Activated CD8-positive, alpha-beta memory T cell treated with anti-CD3 and anti-CD28 coated beads for 24 hours (primary cell): Measurements from ENCODE around the gene MCUB.
"Not testable (repeated sequence)": the region's sequence is repeated elsewhere in the genome, so short reads cannot be mapped to it uniquely, and the experiment has no call there.

Experiments
- DNase-seq: peaks from one replicate; pipeline ENCODE4 v3.0.0-alpha.2; 2020

MCUB gene

GRCh38 chr4:109640644-109641043 lies 80.6 kb downstream of the MCUB start:
- DNase-seq = no peak

GRCh38 chr4:109645874-109646710 lies 86.0 kb downstream of the MCUB start:
- no peak for DNase-seq

DNA sequence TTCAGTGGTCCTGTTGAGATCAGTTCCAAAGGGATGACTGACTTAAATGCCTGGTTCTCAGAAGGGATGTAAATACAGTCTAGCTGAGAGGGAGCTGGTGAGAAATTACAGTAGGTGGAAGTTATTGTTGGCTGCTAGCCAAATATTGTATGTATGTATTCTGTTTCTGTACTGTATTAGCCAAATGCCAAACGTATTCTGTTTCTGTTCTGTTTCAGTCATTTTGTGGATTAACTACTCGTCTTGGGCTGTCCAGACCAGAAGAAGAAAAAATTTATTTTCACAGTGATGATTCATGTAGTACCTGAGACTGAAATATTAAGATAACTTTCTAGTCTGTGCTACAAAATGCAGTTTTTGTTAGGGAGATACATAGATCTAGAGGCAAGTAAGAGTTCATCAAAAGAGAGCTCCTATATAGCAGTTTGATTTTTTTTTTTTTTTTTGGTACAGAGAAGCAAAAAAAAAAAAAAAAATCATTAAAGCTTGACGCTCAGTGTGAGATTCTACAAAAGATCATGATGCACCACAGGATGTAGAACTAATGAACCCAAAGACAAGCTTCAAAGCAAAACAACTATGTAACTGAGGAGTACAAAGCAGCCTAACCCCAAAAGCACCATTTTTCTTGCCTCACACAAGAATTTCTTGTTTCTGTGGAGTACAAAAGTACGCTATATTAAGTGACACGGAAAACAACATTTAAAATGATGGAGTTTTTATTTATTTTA lies 88.4 kb downstream of the MCUB start:
- DNase-seq = no peak

DNA sequence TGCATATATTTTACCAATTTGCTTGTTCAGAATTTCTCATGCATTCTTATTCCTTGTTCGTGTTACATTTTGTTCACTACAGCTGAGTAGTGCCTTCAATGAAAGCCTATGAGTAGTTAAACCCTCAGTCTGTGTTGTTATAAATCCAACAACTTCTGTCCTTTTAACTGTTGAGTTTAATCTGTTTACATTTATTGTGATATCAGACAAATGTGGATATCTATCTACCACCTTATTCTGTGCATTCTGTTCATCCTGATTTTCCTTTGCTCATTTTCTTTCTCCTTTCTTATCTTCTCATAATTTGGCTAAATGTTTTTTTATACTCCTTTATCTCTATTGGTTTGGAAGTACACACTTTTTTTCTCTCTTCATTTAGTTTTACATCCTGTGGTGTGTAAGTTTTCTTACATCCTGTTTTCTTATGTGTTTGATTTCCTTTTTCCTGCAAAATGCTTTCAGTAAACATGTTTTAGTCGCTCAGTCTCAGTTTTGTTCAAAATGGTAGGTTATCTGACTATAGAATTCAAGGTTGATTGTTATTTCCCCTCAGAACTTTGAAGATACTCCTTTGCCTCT lies 89.0 kb downstream of the MCUB start:
- no peak for DNase-seq

DNA sequence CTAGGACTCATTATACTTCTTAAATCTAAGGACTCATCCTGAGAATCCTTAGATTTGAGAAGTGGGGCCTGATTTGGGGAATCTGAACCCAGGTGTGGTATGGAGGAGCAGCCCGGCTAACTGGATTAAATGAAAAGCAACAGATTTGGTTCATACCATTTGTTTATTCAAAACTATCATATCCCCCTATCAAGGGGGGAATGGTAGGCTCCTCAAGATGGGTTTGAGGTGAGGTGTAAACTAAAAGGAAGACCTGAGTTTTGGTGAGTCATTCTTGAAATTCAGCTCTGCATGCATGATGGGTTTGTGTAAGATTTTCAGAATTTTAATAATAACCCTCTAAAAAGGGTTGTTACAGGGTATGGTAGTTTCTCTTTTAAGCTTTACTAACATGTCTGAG lies 89.8 kb downstream of the MCUB start:
- no peak for DNase-seq

- DNase-seq = no peak
Measured at GRCh38 chr4:109655396-109655795, 95.3 kb downstream of the MCUB start.

DNA sequence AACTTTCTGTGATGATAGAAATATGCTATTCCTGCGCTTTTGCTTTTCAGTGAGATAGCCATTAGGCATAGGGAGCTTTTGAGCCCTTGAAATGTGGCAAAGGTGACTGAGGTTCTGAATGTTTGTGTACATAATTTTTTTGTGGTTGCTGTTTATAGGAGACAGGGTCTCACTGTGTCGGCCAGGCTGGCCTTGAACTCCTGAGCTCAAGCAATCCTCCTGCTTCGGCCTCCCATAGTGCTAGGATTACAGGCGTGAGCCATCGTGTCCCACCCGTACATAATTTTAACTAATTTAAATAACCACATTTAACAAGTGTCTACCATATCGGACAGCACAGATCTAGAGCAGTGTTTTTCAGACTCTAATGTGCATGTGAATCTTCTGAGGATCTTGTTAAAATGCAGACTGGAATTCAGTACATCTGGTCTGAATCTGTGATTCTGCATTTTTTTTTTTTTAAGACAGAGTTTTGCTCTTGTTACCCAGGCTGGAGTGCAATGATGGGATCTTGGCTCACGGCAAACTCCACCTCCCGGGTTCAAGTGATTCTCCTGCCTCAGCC lies 97.9 kb downstream of the MCUB start:
- DNase-seq = no peak

DNA sequence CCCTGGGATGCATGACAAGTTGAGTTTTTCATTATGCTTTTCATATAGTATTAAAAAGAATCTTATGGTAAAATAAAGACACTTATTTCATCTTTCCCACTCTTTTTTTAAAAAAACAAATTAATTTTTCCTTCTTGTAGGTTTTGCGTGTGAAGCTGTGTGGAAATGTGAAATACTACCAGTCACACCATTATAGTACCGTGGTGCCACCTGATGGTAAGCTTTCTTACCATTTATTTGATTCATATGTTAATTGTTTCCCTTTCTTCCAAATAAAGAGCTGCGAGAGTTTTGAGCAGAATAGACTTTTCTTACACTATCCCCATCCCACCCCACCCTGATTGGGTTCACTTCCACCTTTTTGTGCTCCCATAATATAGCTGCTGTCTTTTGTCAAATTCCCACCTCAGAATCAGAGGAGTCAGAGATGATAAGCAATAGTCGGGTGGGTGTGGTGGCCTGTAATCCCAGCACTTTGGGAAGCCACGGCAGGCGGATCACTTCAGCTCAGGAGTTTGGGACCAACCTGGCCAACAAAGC lies 98.9 kb downstream of the MCUB start:
- DNase-seq = no peak

DNA sequence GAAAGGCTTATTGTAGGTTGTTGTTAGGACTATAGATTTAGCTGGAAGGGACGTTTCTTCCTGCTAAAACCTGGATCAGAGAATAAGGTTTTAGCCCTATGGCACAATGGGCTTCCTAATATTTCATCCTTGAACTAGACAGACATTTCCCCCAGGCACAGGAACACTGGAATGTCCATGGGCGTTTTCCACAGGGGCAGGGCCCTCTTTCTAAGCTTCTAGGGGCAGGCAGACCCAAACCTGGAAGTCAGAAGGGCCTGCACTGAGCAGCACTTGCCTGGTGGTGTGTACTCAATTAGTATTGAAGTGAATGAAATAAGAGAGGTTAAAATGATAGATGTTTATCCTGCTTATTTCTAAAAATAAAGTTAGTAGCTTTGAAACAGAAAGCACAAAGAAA lies 102.1 kb downstream of the MCUB start:
- no peak for DNase-seq

- DNase-seq = no peak
Measured at GRCh38 chr4:109662771-109663170, 102.7 kb downstream of the MCUB start.

DNA sequence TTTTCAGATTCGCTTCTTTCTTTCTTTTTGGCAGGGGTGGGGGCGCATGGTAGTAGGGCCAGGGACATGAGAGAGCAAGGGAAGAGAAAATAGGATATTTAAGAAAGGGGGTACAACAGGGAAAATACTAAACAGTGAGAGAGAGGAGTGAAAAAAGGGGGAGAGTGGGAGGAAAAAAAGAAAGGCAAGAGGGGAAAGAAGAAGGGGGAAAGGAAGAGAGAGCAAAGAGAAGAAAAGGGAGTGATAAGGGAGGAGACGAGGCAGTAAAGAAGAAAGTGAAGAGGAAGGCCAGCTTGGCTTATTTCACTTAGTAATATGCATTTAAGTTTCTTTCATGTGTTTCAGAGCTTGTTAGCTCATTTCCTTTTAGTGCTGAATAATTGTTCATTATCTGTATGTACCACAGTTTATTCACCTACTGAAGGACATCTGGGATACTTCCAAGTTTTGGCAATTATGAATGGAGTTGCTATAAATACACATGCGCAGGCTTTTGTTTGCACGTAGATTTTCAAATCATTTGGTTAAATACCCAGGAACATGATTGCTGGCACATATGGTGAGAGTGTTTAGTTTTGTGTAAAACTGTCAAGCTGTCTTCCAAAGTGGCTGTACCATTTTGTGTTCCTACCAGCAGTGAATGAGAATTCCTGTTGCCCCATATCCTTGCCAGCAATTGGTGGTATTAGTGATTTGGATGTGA lies 105.9 kb downstream of the MCUB start:
- no peak for DNase-seq

GRCh38 chr4:109671350-109671749 lies 111.3 kb downstream of the MCUB start:
- DNase-seq = no peak

- DNase-seq = no peak
Measured at GRCh38 chr4:109672169-109672930, 112.3 kb downstream of the MCUB start.

- DNase-seq = no peak
Measured at GRCh38 chr4:109673303-109673702, 113.3 kb downstream of the MCUB start.

DNA sequence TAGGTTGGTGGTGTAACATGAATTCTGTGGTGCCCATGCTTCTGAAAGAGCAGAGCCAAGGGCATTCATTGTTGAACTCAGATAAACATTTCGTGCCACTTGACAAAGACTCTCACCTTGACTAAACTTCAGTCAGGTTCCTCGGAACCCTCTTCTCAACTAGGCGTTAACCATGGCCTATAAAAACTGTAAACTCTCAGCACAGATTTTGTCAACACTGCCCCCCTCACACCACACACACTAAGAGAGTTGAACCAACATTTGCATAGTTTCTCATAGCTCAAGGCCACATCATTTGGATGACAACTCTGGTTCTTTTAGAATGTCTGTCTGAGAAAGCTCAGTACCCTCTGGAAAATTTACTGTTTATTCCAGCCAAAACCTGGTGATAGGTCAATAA lies 115.1 kb downstream of the MCUB start:
- no peak for DNase-seq

GRCh38 chr4:109675843-109676242 lies 115.8 kb downstream of the MCUB start:
- DNase-seq = no peak

GRCh38 chr4:109676886-109677285 lies 116.8 kb downstream of the MCUB start:
- DNase-seq = no peak

DNA sequence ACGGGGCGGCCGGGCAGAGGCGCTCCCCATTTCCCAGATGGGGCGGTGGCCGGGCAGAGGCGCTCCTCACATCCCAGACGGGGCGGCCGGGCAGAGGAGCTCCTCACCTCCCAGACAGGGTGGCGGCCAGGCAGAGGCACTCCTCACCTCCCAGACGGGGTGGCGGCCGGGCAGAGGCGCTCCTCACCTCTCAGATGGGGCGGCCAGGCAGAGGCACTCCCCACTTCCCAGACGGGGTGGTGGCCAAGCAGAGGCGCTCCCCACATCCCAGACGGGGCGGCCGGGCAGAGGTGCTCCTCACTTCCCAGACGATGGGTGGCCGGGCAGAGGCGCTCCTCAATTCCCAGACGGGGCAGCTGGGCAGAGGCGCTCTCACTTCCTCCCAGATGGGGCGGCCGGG lies 118.4 kb downstream of the MCUB start:
- DNase-seq = not testable (repeated sequence)

DNA sequence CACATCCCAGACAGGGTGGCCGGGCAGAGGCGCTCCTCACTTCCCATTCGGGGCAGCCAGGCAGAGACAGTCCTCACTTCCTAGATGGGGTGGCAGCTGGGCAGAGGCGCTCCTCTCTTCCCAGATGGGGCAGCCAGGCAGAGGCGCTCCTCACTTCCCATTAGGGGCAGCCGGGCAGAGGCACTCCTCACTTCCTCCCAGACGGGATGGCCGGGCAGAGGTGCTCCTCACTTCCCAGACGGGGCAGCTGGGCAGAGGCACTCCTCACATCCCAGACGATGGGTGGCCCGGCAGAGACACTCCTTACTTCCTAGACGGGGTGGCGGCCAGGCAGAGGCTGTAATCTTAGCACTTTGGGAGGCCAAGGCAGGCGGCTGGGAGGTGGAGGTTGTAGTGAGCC lies 118.9 kb downstream of the MCUB start:
- DNase-seq = not testable (repeated sequence)

DNA sequence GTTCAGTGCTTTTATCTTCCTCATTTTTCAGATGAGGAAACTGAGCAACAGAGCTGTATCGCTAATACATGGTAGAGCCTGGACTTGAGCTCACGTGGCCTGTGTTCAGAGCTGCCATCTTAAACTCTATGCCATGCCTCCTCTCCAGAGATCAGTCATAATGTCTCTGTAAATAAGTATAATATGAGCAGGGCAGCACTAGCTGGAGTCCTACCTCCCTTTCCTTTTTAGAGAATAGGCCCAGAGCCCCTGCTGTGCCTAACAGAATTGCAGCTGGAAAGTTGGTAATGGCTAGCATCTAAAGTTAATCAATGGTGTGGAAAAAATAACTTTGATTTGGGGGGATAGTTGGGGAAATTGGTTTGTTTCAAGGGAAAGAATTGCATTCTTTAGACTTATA lies 122.8 kb downstream of the MCUB start:
- DNase-seq = no peak

DNA sequence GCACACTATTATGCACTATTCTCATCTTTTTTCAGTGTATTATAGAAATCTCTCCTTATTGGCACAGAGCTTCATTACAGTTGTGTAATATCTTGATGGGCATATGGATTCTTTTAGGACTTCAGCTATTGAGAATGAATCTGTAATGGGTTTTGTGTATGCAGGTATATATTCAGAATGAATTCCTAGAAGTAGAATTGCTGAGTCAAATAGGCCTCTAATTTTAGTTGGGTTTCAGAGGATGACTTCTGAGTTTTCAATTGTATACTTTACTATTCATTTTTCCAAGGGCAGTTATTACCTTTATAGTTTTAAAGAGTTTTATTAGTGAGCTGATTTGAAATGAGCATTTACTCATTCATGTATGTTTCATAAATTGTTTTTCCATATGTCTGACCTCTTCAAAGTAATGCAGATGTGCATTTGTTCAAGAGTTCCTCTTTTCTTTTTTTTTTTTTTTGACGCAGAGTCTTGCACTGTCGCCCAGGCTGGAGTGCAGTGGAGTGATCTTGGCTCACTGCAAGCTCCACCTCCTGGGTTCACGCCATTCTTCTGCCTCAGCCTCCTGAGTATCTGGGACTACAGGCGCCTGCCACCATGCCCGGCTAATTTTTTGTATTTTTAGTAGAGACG lies 123.7 kb downstream of the MCUB start:
- DNase-seq = no peak
